GM20431 (cell line): ENCODE data around the gene HVCN1.
"Not testable (repeated sequence)": the region's sequence is repeated elsewhere in the genome, so short reads cannot be mapped to it uniquely, and the experiment has no call there.

Source experiments
- in situ Hi-C: fragments of 300-500 bp; cut with MseI, MboI; formaldehyde crosslinking; loops from one replicate; pipeline ENCODE4 v1.15.0; 2020; ENCODE audit warnings: low sequenced_read_pairs; ENCODE audit not compliant: unreplicated experiment

HVCN1 gene

GRCh38 chr12:110676171-110676570, 12.7 kb downstream of the HVCN1 start:
- in situ Hi-C loops: no loop called here

GRCh38 chr12:110670161-110670701, 18.7 kb downstream of the HVCN1 start:
- in situ Hi-C loops: no loop called here

DNA sequence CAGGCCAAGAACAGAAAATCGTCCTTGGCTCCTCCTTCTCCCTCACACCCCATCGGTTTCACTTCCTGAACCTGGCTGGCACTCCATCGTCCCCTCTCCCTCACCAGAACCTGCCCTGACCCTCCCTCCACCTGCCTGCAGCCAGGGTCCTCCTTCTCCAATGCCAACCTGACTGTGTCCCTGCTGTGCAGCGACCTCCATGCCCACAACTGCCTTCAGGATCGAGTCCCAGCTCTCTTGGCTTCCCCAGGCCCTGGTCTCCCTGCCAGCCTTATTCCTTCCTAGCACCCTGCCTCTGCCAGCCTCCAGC, 19.8 kb downstream of the HVCN1 start:
- in situ Hi-C loops: no loop called here

DNA sequence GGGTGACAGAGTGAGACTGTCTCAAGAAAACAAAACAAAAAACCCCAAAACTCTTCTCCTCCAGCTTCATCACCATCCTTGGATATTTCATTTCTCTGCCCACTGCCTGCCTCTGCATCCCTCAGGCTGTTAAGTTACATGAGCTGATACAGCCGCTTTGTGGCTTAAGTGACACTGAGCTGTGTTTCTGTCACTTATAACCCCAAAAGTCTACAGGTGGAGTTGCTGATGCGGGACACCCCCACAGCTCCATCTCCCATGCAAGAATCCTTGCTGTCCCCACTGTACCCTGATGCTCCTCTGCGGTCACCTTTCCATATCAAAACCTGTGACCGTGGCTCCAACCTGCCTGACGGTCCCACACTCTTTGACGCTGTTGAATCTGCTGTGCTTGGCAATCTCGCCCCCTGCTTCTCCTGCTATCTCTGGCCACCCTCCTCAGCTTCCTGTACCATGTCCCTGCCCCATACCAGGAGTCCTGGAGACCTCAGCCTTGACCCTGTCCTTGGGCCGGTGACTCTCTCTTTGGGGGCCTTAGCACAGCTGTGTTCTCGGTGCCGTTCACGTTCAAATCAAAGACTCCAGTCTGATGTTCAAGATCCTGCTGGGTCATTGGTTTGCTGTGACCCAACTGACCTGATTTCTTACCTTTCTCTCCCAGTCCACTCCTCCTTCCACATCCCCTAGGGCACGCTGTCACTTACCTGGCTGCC, 20.3 kb downstream of the HVCN1 start:
- in situ Hi-C loops: no loop called here

DNA sequence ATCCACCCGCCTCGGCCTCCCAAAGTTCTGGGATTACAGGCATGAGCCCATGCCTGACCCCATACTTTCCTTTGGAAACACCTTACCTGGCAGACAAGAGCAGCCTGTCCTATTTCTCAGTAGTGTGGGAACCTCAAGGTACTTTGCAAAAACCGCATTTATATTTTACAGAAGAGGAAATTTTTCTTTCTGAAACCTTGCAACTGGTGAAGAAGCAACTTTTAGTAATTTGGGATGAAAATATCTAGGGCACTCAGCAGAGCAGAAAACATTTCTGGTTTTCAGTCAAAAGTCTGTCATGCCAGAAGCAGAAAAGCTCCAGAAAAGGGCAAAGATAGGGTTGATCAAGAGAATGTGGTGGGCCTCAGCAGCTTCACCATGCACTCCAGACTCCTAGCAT, 21.2 kb downstream of the HVCN1 start:
- in situ Hi-C loops: no loop called here

GRCh38 chr12:110666892-110667291, 22.0 kb downstream of the HVCN1 start:
- in situ Hi-C loops: no loop called here

DNA sequence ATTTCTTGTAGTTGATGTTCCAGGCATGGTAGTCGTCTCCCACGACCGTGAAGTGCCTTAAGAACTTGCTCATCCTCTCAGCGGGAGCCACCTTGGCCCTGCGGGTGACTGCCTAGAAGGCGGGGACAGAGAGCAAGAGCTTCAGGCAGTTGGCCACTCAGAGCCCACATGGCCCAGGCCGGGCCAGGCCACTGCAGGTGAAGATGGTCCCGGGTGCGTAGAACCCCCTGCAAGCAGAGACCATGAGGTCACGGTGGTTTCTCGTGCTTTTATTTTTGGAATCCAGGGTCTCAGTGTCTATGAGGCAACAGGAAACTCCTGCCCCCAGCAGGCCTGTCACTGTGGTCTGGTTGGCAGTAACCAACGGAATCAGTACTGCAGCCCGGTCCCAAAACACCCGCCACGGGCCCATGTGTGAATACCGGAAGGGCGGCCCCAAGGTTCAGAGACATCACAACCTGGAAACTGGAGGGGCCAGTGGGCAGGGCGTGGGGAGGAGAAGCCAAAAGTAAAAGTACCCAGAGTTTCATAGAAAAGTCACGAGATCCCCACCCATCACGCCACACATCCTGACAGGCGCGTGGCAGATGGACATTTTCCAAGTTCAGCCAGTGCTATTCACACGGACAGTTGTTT, 27.5 kb downstream of the HVCN1 start:
- in situ Hi-C loops: no loop called here

GRCh38 chr12:110658878-110659277, 30.0 kb downstream of the HVCN1 start:
- in situ Hi-C loops: no loop called here

DNA sequence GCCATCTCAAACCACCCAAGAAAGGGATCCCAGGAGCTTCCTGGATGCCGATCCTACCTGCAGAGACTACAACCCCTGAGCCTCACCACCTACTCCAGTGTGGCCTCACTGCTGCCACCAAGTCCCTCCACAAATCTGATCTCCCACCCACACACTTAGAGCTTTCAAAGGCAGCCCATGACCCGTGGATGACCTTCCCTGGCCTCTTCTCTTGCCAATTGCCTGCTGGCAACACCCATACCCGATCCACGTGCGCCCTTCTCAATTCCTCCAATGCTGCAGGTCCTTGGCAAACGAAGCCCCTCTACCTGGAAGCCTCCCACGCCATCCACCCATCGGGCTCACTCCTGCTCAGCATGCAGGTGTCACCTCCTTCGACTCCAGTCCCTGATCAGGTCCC, 30.7 kb downstream of the HVCN1 start:
- in situ Hi-C loops: no loop called here

- in situ Hi-C loops: no loop called here
These were observed 31.2 kb downstream of the HVCN1 start for GRCh38 chr12:110657747-110658146.

GRCh38 chr12:110656071-110656655, 32.8 kb downstream of the HVCN1 start:
- in situ Hi-C loops: no loop called here

GRCh38 chr12:110654238-110654637, 34.7 kb downstream of the HVCN1 start:
- in situ Hi-C loops: not testable (repeated sequence)

- in situ Hi-C loops: no loop called here
These were observed 39.5 kb downstream of the HVCN1 start for GRCh38 chr12:110649341-110649847.

- in situ Hi-C loops: no loop called here
These were observed 41.3 kb downstream of the HVCN1 start for GRCh38 chr12:110647631-110648040.

DNA sequence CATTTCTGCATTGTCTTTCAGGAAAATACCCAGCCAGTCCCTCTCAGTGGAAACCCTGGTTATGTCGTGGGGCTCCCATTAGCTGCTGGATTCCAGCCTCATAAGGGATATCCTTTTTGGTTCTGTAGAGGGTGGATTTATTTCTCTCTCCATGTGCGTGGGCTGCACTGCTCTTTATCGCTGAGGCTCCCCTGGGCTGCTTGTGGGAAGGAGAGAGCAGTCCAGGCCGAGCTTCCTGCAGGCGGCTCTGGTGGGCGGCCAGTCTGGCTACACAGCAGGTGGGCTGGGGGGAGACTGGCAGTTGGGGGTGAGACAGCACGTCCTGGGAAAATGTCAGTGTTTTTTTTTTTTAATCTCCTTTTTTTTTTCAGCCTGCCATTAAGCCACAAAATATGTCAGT, 47.4 kb downstream of the HVCN1 start:
- in situ Hi-C loops: no loop called here

DNA sequence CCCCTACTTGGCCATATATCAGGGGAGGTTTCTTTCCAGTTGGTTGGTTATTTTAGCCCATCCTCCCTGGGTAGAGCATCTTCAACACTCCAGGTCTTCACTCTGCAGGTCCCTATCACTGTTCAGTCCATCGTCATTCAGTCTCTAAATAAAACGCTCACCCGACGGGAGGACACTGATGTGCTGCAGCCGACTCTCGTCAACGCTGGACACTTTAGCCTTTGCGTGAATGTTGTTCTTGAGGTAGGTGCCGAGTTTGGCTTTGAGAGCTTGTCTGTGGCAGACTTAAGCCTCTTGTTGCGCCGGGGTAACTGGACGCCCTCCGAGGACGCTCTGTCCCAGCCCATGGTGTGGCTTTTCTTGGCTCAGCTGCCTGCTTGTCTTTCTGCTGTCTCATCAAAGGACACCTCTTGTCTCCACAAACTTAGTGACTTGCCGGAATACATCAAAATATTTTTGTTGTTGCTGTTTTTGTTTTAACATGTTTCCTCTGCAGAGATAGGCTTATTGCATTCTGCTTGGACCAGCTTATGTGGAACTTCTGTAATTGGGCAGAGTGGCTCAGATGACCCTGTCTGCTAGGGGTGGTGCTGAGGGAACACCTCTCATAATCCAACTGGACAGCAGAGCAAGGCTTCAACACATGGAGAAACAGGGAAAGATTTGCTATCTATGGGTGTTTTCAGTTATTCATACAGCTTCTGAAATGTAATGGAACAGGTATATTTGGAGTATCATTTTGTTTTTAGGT, 48.5 kb downstream of the HVCN1 start:
- in situ Hi-C loops: no loop called here

DNA sequence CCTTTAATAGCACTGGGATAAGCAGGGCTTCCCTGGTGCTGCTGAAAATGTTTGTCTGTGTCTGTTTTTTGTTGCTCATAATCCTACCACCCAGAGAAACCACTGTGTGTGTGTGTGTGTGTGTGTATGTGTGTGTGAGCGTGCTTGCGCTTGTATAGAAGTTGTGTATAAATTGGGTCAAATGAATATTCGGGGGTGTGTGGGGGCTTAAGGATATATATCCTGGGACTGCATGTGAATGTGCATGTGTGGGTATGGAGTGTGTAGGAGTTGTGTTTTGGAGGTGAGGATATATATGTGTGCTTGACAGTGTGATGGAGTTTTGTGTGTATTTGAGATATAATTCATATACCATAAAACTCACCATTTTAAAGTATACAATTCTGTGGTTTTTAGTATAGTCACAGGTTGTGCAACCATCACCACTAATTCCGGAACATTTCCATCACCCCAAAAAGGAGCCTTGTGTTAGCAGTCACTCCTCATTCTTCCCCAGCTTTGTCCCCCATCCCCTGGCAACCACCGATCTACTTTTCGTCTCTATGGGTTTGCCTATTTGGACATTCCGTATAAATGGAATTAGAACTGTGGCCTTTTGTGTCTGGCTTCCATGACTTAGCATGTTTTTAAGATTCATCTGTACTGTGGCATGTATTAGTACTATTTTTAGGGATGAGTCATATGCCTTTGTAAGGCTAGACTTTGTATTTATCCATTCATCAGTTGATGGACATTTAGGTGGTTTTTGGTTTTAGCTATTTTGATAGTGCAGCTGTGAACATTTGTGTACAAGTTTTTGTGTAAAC, 49.4 kb downstream of the HVCN1 start:
- in situ Hi-C loops: no loop called here

DNA sequence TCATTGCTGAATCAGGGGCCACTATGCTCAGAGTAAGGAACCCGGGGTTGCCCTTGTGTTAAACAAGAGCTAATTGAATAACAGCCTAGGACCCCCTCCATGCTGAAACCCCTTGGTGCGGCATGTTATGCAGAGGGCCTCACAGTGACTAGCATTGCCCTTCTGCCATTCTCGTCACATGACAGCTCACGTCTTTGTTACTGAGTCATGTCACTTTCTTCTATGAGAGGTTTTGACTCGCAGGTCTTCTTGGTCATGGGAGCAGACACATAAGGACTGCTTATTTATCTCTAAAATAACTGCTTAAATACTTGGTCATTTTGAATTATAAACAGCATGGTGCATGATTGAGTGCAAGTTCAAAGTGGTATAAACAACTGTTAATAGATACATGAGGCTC, 50.1 kb downstream of the HVCN1 start:
- in situ Hi-C loops: no loop called here

DNA sequence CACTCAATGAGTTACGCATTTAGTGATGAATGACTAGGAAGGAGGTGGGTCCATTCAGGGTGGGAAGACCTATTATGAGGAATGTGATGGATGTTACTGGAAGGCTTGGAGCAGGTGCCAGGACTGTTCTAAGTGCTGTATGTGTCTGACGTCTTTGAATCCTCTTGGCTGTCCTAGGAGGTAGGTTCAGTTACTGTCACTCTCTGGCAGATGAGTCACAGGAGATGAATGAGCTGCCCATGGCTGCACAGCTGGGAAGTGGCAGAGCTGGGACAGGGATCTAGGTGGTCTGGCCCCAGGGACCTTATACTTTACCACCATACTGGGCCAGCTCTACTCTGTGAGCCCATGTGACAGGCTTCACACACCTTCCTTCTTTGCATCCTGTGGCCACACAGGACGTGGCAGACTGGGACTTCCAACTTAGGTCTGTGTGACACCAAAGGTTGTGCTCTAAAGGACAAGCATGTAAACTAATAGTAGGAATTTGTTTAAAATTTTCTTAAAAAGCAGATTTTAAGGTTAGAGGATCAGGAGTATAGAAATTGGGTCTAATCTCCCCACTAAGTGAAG, 51.0 kb downstream of the HVCN1 start:
- in situ Hi-C loops: no loop called here
